Measurements from ENCODE around the gene PEX12. TPM values are rescaled to one million over a fixed set of nuclear protein-coding genes. Genes with fewer than 3 reads are reported as not detected.
A peak's percentile ranks its signal among the peaks of the same experiment; 100 is the strongest.

PEX12 gene
- total RNA-seq, 1 donor from 2014 or later, result 2.9 TPM

- H3K27me3 ChIP-seq, result no peaks in the 10 kb centered on the region
- H3K4me1 ChIP-seq, result no peaks in the 10 kb centered on the region
- no peak overlapping the region for H3K4me3 ChIP-seq
- TF ChIP-seq POLR2A (IDR thresholded peaks at IDR 0.05), result no peak
- TF ChIP-seq CTCF (IDR thresholded peaks at IDR 0.05), result no peak
- TF ChIP-seq POLR2AphosphoS5 (IDR thresholded peaks at IDR 0.05; ENCODE audit: insufficient read depth in 1 of 2, low read depth in 1 of 2), result no peak
- no peak overlapping the region for H3K27ac ChIP-seq
- no peaks in the 10 kb centered on the region for H3K9me3 ChIP-seq
- intact Hi-C loops (cut with DNase I), result no loop called here
- no peaks in the 10 kb centered on the region for H3K36me3 ChIP-seq
- no peak for DNase-seq (ENCODE audit: extremely low spot score in 2 of 2)
Measured at GRCh38 chr17:35546487-35546886, 31.9 kb downstream of the PEX12 start.

GRCh38 chr17:35545150-35545549, 33.2 kb downstream of the PEX12 start:
- DNase-seq (ENCODE audit: extremely low spot score in 2 of 2), result no peak
- Histone ChIP-seq H3K9me3 (no peaks in the 10 kb centered on the region), H3K4me1 (no peaks in the 10 kb centered on the region), H3K36me3 (no peaks in the 10 kb centered on the region), H3K27me3 (no peaks in the 10 kb centered on the region), H3K4me3 (no peak overlapping the region), H3K27ac (no peak overlapping the region)
- intact Hi-C loops (cut with DNase I), result no loop called here
- no peak for TF ChIP-seq CTCF (IDR thresholded peaks at IDR 0.05)
- no peak for TF ChIP-seq POLR2AphosphoS5 (IDR thresholded peaks at IDR 0.05; ENCODE audit: insufficient read depth in 1 of 2, low read depth in 1 of 2)
- TF ChIP-seq POLR2A (IDR thresholded peaks at IDR 0.05), result no peak

- no peak overlapping the region for H3K27ac ChIP-seq
- no peaks in the 10 kb centered on the region for H3K36me3 ChIP-seq
- no peaks in the 10 kb centered on the region for H3K4me1 ChIP-seq
- H3K27me3 ChIP-seq, result no peaks in the 10 kb centered on the region
- intact Hi-C loops (cut with DNase I), result loop anchor here (5.0 kb wide), 1 partner anchor 222 kb away; no protein-coding TSS in a partner anchor
- TF ChIP-seq POLR2A (IDR thresholded peaks at IDR 0.05), result no peak
- no peak for TF ChIP-seq POLR2AphosphoS5 (IDR thresholded peaks at IDR 0.05; ENCODE audit: insufficient read depth in 1 of 2, low read depth in 1 of 2)
- TF ChIP-seq CTCF (IDR thresholded peaks at IDR 0.05), result no peak
- no peaks in the 10 kb centered on the region for H3K9me3 ChIP-seq
- no peak for DNase-seq (ENCODE audit: extremely low spot score in 2 of 2)
- H3K4me3 ChIP-seq, result no peak overlapping the region
Measured at GRCh38 chr17:35543856-35544255, 34.5 kb downstream of the PEX12 start.

- no peaks in the 10 kb centered on the region for H3K36me3 ChIP-seq
- no peak for DNase-seq (ENCODE audit: extremely low spot score in 2 of 2)
- no peak overlapping the region for H3K4me3 ChIP-seq
- H3K4me1 ChIP-seq, result no peaks in the 10 kb centered on the region
- no peaks in the 10 kb centered on the region for H3K27me3 ChIP-seq
- TF ChIP-seq POLR2AphosphoS5 (IDR thresholded peaks at IDR 0.05; ENCODE audit: insufficient read depth in 1 of 2, low read depth in 1 of 2) (no peak), CTCF (IDR thresholded peaks at IDR 0.05) (no peak), POLR2A (IDR thresholded peaks at IDR 0.05) (no peak)
- H3K27ac ChIP-seq, result no peak overlapping the region
- no peaks in the 10 kb centered on the region for H3K9me3 ChIP-seq
- intact Hi-C loops (cut with DNase I), result loop anchor here (5.0 kb wide), 1 partner anchor 221 kb away; no protein-coding TSS in a partner anchor
Measured at GRCh38 chr17:35542990-35543389, 35.4 kb downstream of the PEX12 start.

GRCh38 chr17:35541434-35541833, 36.9 kb downstream of the PEX12 start:
- Histone ChIP-seq H3K36me3 (no peaks in the 10 kb centered on the region), H3K27me3 (no peaks in the 10 kb centered on the region), H3K27ac (peak overlapping the region; percentile 53), H3K9me3 (no peaks in the 10 kb centered on the region), H3K4me3 (peak overlapping the region in 1 of 2 donors; percentile 21), H3K4me1 (peaks cover 6% of the 10 kb centered on the region)
- DNase-seq (ENCODE audit: extremely low spot score in 2 of 2), result no peak
- intact Hi-C loops (cut with DNase I), result loop anchor here (5.0 kb wide), 1 partner anchor 219 kb away; no protein-coding TSS in a partner anchor
- no peak for TF ChIP-seq POLR2AphosphoS5 (IDR thresholded peaks at IDR 0.05; ENCODE audit: insufficient read depth in 1 of 2, low read depth in 1 of 2)
- TF ChIP-seq CTCF (IDR thresholded peaks at IDR 0.05), result no peak
- TF ChIP-seq POLR2A (IDR thresholded peaks at IDR 0.05), result no peak
